ENCODE measurements around the gene CDH12. TPM values are rescaled to one million over a fixed set of nuclear protein-coding genes. Genes with fewer than 3 reads are reported as not detected.

The CDH12 gene
- total and polyA plus RNA-seq, 10 of the 15 experiments (the other 5 are each of a cell fraction or from before 2014, with no cell fraction given) = 0.03 to 0.16 TPM; not detected in 8

- Histone ChIP-seq H3K36me3 (ENCODE audit: control insufficient read depth in 2 of 2, insufficient read depth in 2 of 2, low read length in 1 of 2) (no peaks in the 10 kb centered on the region), H3K27ac (ENCODE audit: control insufficient read depth, insufficient read depth) (no peak overlapping the region), H3K4me2 (ENCODE audit: control insufficient read depth, insufficient read depth) (no peak overlapping the region), H4K20me1 (ENCODE audit: control insufficient read depth, insufficient read depth) (no peaks in the 10 kb centered on the region; the same call in 1 of the 2 replicates), H3K79me2 (ENCODE audit: control insufficient read depth, insufficient read depth, low read length) (no peaks in the 10 kb centered on the region), H3K4me1 (ENCODE audit: control insufficient read depth, insufficient read depth, low read length) (no peaks in the 10 kb centered on the region), H3K27me3 (replicated peaks in 1 of 2; ENCODE audit: control insufficient read depth in 2 of 2, insufficient read depth in 2 of 2, low read length in 1 of 2) (no peaks in the 10 kb centered on the region), H3K9me3 (replicated peaks; ENCODE audit: control insufficient read depth, insufficient read depth, low read length) (no peaks in the 10 kb centered on the region), H2AFZ (ENCODE audit: control insufficient read depth, low read depth, low read length) (no peak overlapping the region), H3K4me3 (no peak overlapping the region), H3K9ac (ENCODE audit: control insufficient read depth, insufficient read depth, low read length) (no peak overlapping the region)
- RAD21 ChIA-PET (ENCODE audit: unreplicated experiment) = no interaction called here
- POLR2A ChIA-PET = no interaction called here
- peak; percentile 90 for FAIRE-seq
- SMC1A ChIA-PET (ENCODE audit: uncharacterized antibody, unreplicated experiment) = no interaction called here
- CTCF ChIA-PET = interaction anchor here (0.5 to 1.5 kb wide), 7 partner anchors 11 to 301 kb away, joined by 3 to 4 read pairs (median 3); no protein-coding TSS in a partner anchor
- WGBS (ENCODE audit: insufficient coverage, insufficient replicate concordance, low lambda C conversion rate, missing lambda C conversion rate) = 14% methylated on average over 8 of the region's 8 CpGs
- intact Hi-C loops (cut with micrococcal nuclease; ENCODE audit: unreplicated experiment) (loop anchor here (5.0 to 10.0 kb wide), 2 partner anchors 97 to 765 kb away; no protein-coding TSS in a partner anchor), in situ Hi-C loops (cut with MboI) (no loop called here)
- peak; percentile 95 for ATAC-seq
- peak; percentile 13 for DNase-seq (ENCODE audit: low read depth, low spot score)
- BruUV-seq (replicated peaks) = no TSS peak
- TF ChIP-seq SPI1 (IDR thresholded peaks at IDR 0.05; ENCODE audit: borderline replicate concordance, insufficient read depth, low read depth, low read length) (no peak), ATF2 (IDR thresholded peaks at IDR 0.05; ENCODE audit: low read length) (no peak), ZNF24 (IDR thresholded peaks at IDR 0.05) (no peak), MYB (IDR thresholded peaks at IDR 0.05; ENCODE audit: borderline replicate concordance, low read depth, low read length) (no peak), CTCF (IDR thresholded peaks at IDR 0.05 in 2 of 3, conservative IDR thresholded peaks at IDR 0.05 in 1 of 3; ENCODE audit: control insufficient read depth in 2 of 3, extremely low read depth in 1 of 3, insufficient read depth in 1 of 3, low read depth in 3 of 3, low read length in 3 of 3) (peak; percentile 62 to 81 (median 66)), MYC (IDR thresholded peaks at IDR 0.05; ENCODE audit: insufficient read depth, insufficient read length, insufficient replicate concordance, low read length, severe bottlenecking) (no peak), USF2 (IDR thresholded peaks at IDR 0.05; ENCODE audit: borderline replicate concordance, low read depth, low read length) (no peak), RELB (IDR thresholded peaks at IDR 0.05; ENCODE audit: low read depth) (no peak), MAX (IDR thresholded peaks at IDR 0.05; ENCODE audit: low read depth, low read length) (no peak), POU2F2 (IDR thresholded peaks at IDR 0.05; ENCODE audit: borderline replicate concordance, low read depth, low read length) (no peak), RAD21 (IDR thresholded peaks at IDR 0.05; ENCODE audit: insufficient read depth, low read depth, low read length) (peak; percentile 75), FOXM1 (IDR thresholded peaks at IDR 0.05; ENCODE audit: low read depth, low read length) (no peak), ZNF622 (IDR thresholded peaks at IDR 0.05) (no peak), SMC3 (IDR thresholded peaks at IDR 0.05; ENCODE audit: borderline replicate concordance, low read length) (peak; percentile 45; the same call in 1 of the 2 replicates)
These were observed 933.6 kb downstream of the CDH12 start for GRCh38 chr5:21919414-21920022.

Data from GM12878 (cell line).